Liver (tissue), 3 donors: ENCODE results near the gene FAM53B.

Experiments
- EGR1 ChIP-seq, 2 donors: IDR thresholded peaks; 2 replicates each; pipeline ENCODE4 v1.6.1; 2016 to 2018; ENCODE audit warnings: antibody characterized with exemption in 2 of 2, low read depth in 2 of 2
- FOXA1 ChIP-seq: IDR thresholded peaks from 2 replicates; pipeline ENCODE4 v1.6.1; 2016; ENCODE audit warnings: antibody characterized with exemption
- HNF4A ChIP-seq, 2 donors: conservative IDR thresholded peaks; 2 replicates each; pipeline ENCODE4 v1.6.1; 2016; ENCODE audit warnings: antibody characterized with exemption in 2 of 2, mild to moderate bottlenecking in 2 of 2
- JUND ChIP-seq, 2 donors: IDR thresholded peaks; 2 replicates each; pipeline ENCODE4 v1.6.1; 2016; ENCODE audit warnings: antibody characterized with exemption in 2 of 2
- REST ChIP-seq: IDR thresholded peaks from 2 replicates; pipeline ENCODE4 v1.6.1; 2016; ENCODE audit warnings: antibody characterized with exemption, mild to moderate bottlenecking
- SP1 ChIP-seq: IDR thresholded peaks from 2 replicates; pipeline ENCODE4 v1.6.1; 2018; ENCODE audit warnings: antibody characterized with exemption, mild to moderate bottlenecking
- YY1 ChIP-seq: IDR thresholded peaks from 2 replicates; pipeline ENCODE4 v1.6.1; 2016; ENCODE audit warnings: antibody characterized with exemption, mild to moderate bottlenecking
- TF ChIP-seq, protein P1 (sequence below): fragments of 150-350 bp; IDR thresholded peaks from 2 replicates; pipeline ENCODE4 v1.5.1; 2017; ENCODE audit warnings: improper control_type of control experiment, low read depth, low read length; ENCODE audit not compliant: missing input control
- TF ChIP-seq, protein P2 (sequence below): IDR thresholded peaks from 2 replicates; pipeline ENCODE4 v1.6.1; 2016; ENCODE audit warnings: antibody characterized with exemption
- donor health status: healthy.
- donor health status: healthy.

DNA sequence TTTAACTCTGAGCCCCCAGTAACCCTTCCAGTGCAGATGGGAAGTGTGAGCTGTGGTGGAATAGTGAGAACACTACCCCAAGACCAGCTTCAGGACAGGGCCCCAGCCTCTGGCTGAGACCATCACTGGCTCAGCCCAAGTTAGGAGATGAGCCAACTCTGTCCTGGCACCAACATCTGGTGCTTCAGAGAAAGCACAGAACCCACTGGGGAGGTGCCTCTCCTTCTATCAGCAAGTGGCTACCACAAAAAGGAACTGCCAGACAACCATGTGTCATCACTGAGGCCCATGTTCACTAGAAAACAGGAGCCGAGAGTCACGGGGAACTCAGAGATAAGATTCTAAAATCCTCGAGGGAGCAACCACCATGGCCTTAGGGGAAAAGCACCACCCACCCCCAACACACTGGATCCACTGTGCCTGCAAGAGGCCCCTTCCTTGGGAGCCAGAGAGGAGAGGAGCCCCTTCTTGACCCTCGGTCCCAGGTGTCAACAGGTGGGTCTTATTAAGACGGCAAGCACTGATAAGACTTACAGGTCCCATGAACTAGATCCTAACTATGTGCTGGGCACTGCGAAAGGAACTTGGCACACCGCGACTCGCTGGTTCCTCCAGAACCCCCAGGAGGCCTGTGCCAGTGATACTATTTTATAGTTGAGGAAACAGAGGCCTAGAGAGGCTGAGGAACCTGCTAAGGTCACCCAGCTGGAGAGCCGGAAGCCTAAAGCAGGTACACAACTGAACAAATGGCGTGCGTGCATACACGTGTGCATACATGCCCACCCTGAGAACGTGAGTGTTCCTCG is 102.7 kb downstream of the FAM53B start:
- TF ChIP-seq, protein P1, sequence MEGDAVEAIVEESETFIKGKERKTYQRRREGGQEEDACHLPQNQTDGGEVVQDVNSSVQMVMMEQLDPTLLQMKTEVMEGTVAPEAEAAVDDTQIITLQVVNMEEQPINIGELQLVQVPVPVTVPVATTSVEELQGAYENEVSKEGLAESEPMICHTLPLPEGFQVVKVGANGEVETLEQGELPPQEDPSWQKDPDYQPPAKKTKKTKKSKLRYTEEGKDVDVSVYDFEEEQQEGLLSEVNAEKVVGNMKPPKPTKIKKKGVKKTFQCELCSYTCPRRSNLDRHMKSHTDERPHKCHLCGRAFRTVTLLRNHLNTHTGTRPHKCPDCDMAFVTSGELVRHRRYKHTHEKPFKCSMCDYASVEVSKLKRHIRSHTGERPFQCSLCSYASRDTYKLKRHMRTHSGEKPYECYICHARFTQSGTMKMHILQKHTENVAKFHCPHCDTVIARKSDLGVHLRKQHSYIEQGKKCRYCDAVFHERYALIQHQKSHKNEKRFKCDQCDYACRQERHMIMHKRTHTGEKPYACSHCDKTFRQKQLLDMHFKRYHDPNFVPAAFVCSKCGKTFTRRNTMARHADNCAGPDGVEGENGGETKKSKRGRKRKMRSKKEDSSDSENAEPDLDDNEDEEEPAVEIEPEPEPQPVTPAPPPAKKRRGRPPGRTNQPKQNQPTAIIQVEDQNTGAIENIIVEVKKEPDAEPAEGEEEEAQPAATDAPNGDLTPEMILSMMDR: no peak
- TF ChIP-seq YY1: no peak
- no peak for TF ChIP-seq SP1
- TF ChIP-seq REST: no peak
- no peak for TF ChIP-seq HNF4A (conservative IDR thresholded peaks at IDR 0.05)
- TF ChIP-seq JUND (IDR thresholded peaks at IDR 0.05): no peak
- TF ChIP-seq EGR1 (IDR thresholded peaks at IDR 0.05; ENCODE audit: low read depth in 2 of 2): no peak
- TF ChIP-seq, protein P2, sequence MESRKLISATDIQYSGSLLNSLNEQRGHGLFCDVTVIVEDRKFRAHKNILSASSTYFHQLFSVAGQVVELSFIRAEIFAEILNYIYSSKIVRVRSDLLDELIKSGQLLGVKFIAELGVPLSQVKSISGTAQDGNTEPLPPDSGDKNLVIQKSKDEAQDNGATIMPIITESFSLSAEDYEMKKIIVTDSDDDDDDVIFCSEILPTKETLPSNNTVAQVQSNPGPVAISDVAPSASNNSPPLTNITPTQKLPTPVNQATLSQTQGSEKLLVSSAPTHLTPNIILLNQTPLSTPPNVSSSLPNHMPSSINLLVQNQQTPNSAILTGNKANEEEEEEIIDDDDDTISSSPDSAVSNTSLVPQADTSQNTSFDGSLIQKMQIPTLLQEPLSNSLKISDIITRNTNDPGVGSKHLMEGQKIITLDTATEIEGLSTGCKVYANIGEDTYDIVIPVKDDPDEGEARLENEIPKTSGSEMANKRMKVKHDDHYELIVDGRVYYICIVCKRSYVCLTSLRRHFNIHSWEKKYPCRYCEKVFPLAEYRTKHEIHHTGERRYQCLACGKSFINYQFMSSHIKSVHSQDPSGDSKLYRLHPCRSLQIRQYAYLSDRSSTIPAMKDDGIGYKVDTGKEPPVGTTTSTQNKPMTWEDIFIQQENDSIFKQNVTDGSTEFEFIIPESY: no peak
- TF ChIP-seq FOXA1: no peak
